HG03095 (cell line): ENCODE results near the gene ARRB2.

Experiments used
- ATAC-seq: cut with Tn5 transposase; IDR thresholded peaks from one replicate; pipeline ENCODE4 v1.9.1; 2021; ENCODE audit warnings: moderate library complexity; ENCODE audit not compliant: unreplicated experiment

Gene ARRB2

GRCh38 chr17:4748686-4749085, 38.3 kb downstream of the ARRB2 start:
- no peak for ATAC-seq

- no peak for ATAC-seq
Observed at GRCh38 chr17:4750606-4751005, 40.2 kb downstream of the ARRB2 start.

GRCh38 chr17:4751932-4752331, 41.5 kb downstream of the ARRB2 start:
- no peak for ATAC-seq

GRCh38 chr17:4753392-4753791, 43.0 kb downstream of the ARRB2 start:
- ATAC-seq, result no peak

- ATAC-seq, result no peak
Observed at GRCh38 chr17:4759776-4760236, 49.4 kb downstream of the ARRB2 start.

- no peak for ATAC-seq
Observed at GRCh38 chr17:4764595-4764994, 54.2 kb downstream of the ARRB2 start.

GRCh38 chr17:4766201-4766600, 55.8 kb downstream of the ARRB2 start:
- ATAC-seq, result no peak

GRCh38 chr17:4766723-4767122, 56.3 kb downstream of the ARRB2 start:
- ATAC-seq, result no peak

GRCh38 chr17:4768298-4768697, 57.9 kb downstream of the ARRB2 start:
- ATAC-seq, result no peak

- no peak for ATAC-seq
Observed at GRCh38 chr17:4769628-4770027, 59.2 kb downstream of the ARRB2 start.
